PFSK-1 (cell line): ENCODE measurements around the gene FAM3B.

Experiments used
- SIN3A ChIP-seq: IDR thresholded peaks from 2 replicates; pipeline ENCODE4 v1.6.1; 2012; ENCODE audit warnings: mild to moderate bottlenecking, low read length, moderate library complexity, borderline replicate concordance; ENCODE audit not compliant: insufficient read depth
- TF ChIP-seq, protein P1 (sequence below), 2 experiments: IDR thresholded peaks; 2 replicates each; pipeline versions ENCODE4 v1.6.1 to v1.8.0; 2011 to 2012; ENCODE audit warnings: low read depth in 2 of 2, low read length in 2 of 2, control low read depth in 1 of 2, inconsistent platforms in 1 of 2, mild to moderate bottlenecking in 1 of 2, moderate library complexity in 1 of 2; ENCODE audit not compliant: insufficient read depth in 1 of 2

DNA sequence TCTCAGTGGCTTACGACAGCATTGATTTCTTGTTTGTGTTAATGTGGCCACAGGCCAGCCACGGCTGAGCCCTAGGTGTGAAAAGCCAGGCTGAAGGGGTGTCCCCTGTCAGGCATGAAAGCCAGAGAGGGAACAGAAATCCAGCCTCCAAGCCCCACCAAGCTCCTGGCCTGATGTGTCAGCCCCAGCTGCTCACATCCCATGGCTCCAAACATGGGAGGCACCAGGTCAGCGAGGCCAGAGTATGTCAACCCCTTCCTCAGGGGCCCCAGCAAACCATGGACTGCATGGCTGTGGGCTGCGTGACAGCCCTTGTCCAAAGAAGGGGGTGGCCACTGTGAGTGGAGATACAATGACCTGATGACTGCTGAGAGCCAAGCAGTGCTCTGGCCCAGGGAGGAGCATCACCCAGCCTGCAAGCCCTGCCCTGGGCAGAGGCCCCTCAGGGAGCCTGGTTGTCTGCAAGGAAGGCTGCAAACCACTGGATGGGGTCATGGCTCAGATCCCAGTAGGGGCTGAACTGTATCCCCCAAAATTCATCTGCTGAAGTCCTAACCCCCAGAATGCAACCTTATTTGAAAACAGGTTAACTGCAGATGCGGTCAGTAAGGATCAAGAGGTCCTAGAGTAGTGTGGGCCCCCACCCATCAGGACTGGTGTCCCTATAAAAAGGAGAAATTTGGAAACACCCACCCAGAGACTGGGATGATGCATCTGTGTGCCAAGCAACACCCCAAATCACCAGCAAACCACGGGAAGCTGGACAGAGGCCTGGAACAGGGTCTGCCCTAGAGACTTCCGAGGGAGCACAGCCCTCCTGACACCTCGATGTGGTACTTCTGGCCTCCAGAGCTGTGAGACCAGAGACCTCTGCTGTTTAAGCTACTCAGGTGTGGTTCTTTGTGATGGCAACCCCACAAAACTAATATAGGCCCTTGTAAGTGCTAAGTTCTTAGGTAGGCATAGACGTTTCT is 41.9 kb downstream of the FAM3B start:
- no peak for TF ChIP-seq SIN3A
- TF ChIP-seq, protein P1, sequence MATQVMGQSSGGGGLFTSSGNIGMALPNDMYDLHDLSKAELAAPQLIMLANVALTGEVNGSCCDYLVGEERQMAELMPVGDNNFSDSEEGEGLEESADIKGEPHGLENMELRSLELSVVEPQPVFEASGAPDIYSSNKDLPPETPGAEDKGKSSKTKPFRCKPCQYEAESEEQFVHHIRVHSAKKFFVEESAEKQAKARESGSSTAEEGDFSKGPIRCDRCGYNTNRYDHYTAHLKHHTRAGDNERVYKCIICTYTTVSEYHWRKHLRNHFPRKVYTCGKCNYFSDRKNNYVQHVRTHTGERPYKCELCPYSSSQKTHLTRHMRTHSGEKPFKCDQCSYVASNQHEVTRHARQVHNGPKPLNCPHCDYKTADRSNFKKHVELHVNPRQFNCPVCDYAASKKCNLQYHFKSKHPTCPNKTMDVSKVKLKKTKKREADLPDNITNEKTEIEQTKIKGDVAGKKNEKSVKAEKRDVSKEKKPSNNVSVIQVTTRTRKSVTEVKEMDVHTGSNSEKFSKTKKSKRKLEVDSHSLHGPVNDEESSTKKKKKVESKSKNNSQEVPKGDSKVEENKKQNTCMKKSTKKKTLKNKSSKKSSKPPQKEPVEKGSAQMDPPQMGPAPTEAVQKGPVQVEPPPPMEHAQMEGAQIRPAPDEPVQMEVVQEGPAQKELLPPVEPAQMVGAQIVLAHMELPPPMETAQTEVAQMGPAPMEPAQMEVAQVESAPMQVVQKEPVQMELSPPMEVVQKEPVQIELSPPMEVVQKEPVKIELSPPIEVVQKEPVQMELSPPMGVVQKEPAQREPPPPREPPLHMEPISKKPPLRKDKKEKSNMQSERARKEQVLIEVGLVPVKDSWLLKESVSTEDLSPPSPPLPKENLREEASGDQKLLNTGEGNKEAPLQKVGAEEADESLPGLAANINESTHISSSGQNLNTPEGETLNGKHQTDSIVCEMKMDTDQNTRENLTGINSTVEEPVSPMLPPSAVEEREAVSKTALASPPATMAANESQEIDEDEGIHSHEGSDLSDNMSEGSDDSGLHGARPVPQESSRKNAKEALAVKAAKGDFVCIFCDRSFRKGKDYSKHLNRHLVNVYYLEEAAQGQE (IDR thresholded peaks at IDR 0.05; ENCODE audit: insufficient read depth in 1 of 2, low read depth in 2 of 2, low read length in 2 of 2), result no peak
